ENCODE data around the gene FSTL4. TPM values are rescaled to one million over a fixed set of nuclear protein-coding genes. Genes with fewer than 3 reads are reported as not detected.

FSTL4 gene
- total RNA-seq, 1 donor from 2014 or later = 14.3 TPM

GRCh38 chr5:133404724-133405123 lies 207.6 kb downstream of the FSTL4 start:
- H3K4me3 Mint-ChIP-seq = no peak overlapping the region
- no peaks in the 10 kb centered on the region for H3K9me3 Mint-ChIP-seq
- no peak for TF ChIP-seq CTCF (IDR thresholded peaks at IDR 0.05; ENCODE audit: unreplicated experiment)
- H3K4me1 Mint-ChIP-seq = peaks cover 3% of the 10 kb centered on the region
- peak in 1 of 2 experiments; percentile 20 for DNase-seq (ENCODE audit: low spot score in 2 of 2, unreplicated experiment in 2 of 2)
- H3K27me3 Mint-ChIP-seq (ENCODE audit: low read depth) = no peaks in the 10 kb centered on the region
- H3K36me3 Mint-ChIP-seq = no peaks in the 10 kb centered on the region
- H3K27ac Mint-ChIP-seq = no peak overlapping the region

GRCh38 chr5:133403741-133404364 lies 208.5 kb downstream of the FSTL4 start:
- no peaks in the 10 kb centered on the region for H3K9me3 Mint-ChIP-seq

GRCh38 chr5:133402775-133403174 lies 209.6 kb downstream of the FSTL4 start:
- TF ChIP-seq CTCF (IDR thresholded peaks at IDR 0.05; ENCODE audit: unreplicated experiment) = no peak
- no peak overlapping the region for H3K4me3 Mint-ChIP-seq
- DNase-seq (ENCODE audit: low spot score in 2 of 2, unreplicated experiment in 2 of 2) = peak in 1 of 2 experiments; percentile 20
- H3K9me3 Mint-ChIP-seq = no peaks in the 10 kb centered on the region
- H3K4me1 Mint-ChIP-seq = peaks cover 10% of the 10 kb centered on the region
- no peaks in the 10 kb centered on the region for H3K27me3 Mint-ChIP-seq (ENCODE audit: low read depth)
- H3K27ac Mint-ChIP-seq = no peak overlapping the region
- no peaks in the 10 kb centered on the region for H3K36me3 Mint-ChIP-seq

More at GRCh38 chr5:133403741-133404364, 208.5 kb downstream of the FSTL4 start:
- H3K4me1 Mint-ChIP-seq = peaks cover 3% of the 10 kb centered on the region
- no peak overlapping the region for H3K4me3 Mint-ChIP-seq
- no peaks in the 10 kb centered on the region for H3K36me3 Mint-ChIP-seq
- H3K27ac Mint-ChIP-seq = no peak overlapping the region
- TF ChIP-seq CTCF (IDR thresholded peaks at IDR 0.05; ENCODE audit: unreplicated experiment) = no peak
- peak in 1 of 2 experiments; percentile 32 for DNase-seq (ENCODE audit: low spot score in 2 of 2, unreplicated experiment in 2 of 2)
- no peaks in the 10 kb centered on the region for H3K27me3 Mint-ChIP-seq (ENCODE audit: low read depth)

GRCh38 chr5:133401731-133402347 lies 210.5 kb downstream of the FSTL4 start:
- no peak overlapping the region for H3K4me3 Mint-ChIP-seq
- no peak for TF ChIP-seq CTCF (IDR thresholded peaks at IDR 0.05; ENCODE audit: unreplicated experiment)
- peak in 1 of 2 experiments; percentile 27 for DNase-seq (ENCODE audit: low spot score in 2 of 2, unreplicated experiment in 2 of 2)
- H3K9me3 Mint-ChIP-seq = no peaks in the 10 kb centered on the region
- peaks cover 20% of the 10 kb centered on the region for H3K4me1 Mint-ChIP-seq
- H3K36me3 Mint-ChIP-seq = no peaks in the 10 kb centered on the region
- H3K27me3 Mint-ChIP-seq (ENCODE audit: low read depth) = no peaks in the 10 kb centered on the region
- no peak overlapping the region for H3K27ac Mint-ChIP-seq

GRCh38 chr5:133400831-133401351 lies 211.4 kb downstream of the FSTL4 start:
- Mint-ChIP-seq H3K4me1 (peaks cover 26% of the 10 kb centered on the region), H3K36me3 (no peaks in the 10 kb centered on the region), H3K27ac (no peak overlapping the region), H3K4me3 (no peak overlapping the region), H3K9me3 (no peaks in the 10 kb centered on the region), H3K27me3 (ENCODE audit: low read depth) (no peaks in the 10 kb centered on the region)
- no peak for DNase-seq (ENCODE audit: low spot score in 2 of 2, unreplicated experiment in 2 of 2)
- no peak for TF ChIP-seq CTCF (IDR thresholded peaks at IDR 0.05; ENCODE audit: unreplicated experiment)
